ENCODE results near the gene TBX10.
"Not testable (repeated sequence)": the region's sequence is repeated elsewhere in the genome, so short reads cannot be mapped to it uniquely, and the experiment has no call there.

TBX10 gene

DNA sequence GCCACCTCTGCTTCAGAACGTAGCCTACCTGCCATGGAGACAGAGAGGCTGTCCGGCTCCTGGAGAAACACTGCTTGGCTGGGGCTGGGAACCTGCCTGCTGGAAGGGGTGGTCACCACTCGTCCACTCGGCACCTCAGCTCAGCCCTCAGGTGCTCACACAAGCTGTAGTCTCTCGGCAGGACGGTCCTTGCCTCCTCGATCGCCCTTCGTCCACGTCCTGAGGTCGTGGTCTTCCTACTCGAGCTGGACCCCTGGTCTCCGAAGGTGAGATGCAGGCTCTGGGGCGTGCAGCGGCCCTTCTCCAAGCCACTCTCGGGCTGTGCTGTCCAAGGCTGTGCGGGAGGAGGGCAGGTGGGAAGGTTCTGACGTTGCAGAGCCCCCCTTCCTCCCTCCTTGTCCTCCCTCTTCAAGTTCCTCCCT is at the start of gene TBX10:
TSS of gene TBX10 (minus strand) at position 326 of the 422 bp plus-strand sequence. CDS start at position 35, 291 bp downstream.
- no peak for DNase-seq (ENCODE audit: low read depth, low spot score)
- H3K4me3 ChIP-seq (ENCODE audit: low read length) = no peak within 1 kb of the TSS
- no peak within 1 kb of the TSS for H3K27ac ChIP-seq (ENCODE audit: low read length)
- no peaks in the 10 kb centered on the region for H3K36me3 ChIP-seq (ENCODE audit: control insufficient read depth, insufficient read depth, low read length)
- no peaks in the 10 kb centered on the region for H3K9me3 ChIP-seq (ENCODE audit: control insufficient read depth, insufficient read depth, low read length)
- WGBS (ENCODE audit: insufficient coverage, insufficient read length) = no CpG with 5 or more reads among the region's 18 CpGs
- H3K4me1 ChIP-seq (ENCODE audit: control insufficient read depth, insufficient read depth, low read length) = no peaks in the 10 kb centered on the region
- H3K27me3 ChIP-seq (ENCODE audit: control insufficient read depth, insufficient read depth, low read length) = peaks cover 3% of the 10 kb centered on the region; the same call in 1 of the 2 replicates

DNA sequence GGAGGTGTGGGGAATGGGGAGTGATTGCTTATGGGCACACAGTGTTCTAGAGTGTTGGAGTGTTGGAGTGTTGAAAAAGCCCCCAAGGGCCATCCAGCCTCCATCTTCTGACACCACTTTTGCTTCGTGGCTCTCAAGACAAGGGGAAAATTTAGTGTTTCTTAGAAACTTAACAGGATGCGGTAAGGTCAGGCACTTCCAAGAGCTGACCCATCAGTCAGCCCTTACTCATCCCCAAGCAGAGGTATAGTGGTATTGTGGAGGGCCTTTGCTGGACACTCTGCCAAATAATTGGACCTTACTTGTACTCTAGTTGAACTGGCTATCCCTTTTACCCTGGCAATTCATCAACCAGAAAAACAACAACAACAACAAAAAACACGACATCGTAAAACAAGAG is 49.6 kb upstream of the TBX10 start:
- Histone ChIP-seq H3K27ac (ENCODE audit: low read length) (no peak overlapping the region), H3K4me1 (ENCODE audit: control insufficient read depth, insufficient read depth, low read length) (no peaks in the 10 kb centered on the region), H3K27me3 (ENCODE audit: control insufficient read depth, insufficient read depth, low read length) (no peaks in the 10 kb centered on the region), H3K4me3 (ENCODE audit: low read length) (no peak overlapping the region), H3K9me3 (ENCODE audit: control insufficient read depth, insufficient read depth, low read length) (no peaks in the 10 kb centered on the region), H3K36me3 (ENCODE audit: control insufficient read depth, insufficient read depth, low read length) (no peaks in the 10 kb centered on the region)
- WGBS (ENCODE audit: insufficient coverage, insufficient read length) = no CpG with 5 or more reads among the region's 4 CpGs
- DNase-seq (ENCODE audit: low read depth, low spot score) = no peak

DNA sequence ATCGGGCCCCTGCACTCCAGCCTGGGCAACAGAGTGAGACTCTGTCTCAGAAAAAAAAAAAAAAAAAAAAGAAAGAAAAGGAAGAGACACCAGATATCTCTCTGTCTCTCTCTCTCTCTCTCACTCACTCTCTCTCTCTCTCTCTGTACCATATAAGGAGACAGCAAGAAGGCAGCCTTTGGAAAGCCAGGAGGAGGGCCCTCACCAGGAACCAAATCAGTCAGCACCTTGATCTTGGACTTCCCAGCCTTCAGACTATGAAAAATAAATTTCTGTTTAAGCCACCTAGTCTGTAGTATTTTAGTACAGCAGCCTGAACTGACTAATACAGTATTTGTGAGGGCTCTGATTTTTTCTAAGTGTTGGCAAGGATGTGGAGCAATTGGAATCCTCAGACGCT is 48.4 kb upstream of the TBX10 start:
- Histone ChIP-seq H3K36me3 (ENCODE audit: control insufficient read depth, insufficient read depth, low read length) (no peaks in the 10 kb centered on the region), H3K27me3 (ENCODE audit: control insufficient read depth, insufficient read depth, low read length) (no peaks in the 10 kb centered on the region), H3K9me3 (ENCODE audit: control insufficient read depth, insufficient read depth, low read length) (no peaks in the 10 kb centered on the region), H3K4me1 (ENCODE audit: control insufficient read depth, insufficient read depth, low read length) (no peaks in the 10 kb centered on the region), H3K4me3 (ENCODE audit: low read length) (no peak overlapping the region), H3K27ac (ENCODE audit: low read length) (no peak overlapping the region)
- DNase-seq (ENCODE audit: low read depth, low spot score) = no peak
- no CpG with 5 or more reads among the region's 2 CpGs for WGBS (ENCODE audit: insufficient coverage, insufficient read length)

DNA sequence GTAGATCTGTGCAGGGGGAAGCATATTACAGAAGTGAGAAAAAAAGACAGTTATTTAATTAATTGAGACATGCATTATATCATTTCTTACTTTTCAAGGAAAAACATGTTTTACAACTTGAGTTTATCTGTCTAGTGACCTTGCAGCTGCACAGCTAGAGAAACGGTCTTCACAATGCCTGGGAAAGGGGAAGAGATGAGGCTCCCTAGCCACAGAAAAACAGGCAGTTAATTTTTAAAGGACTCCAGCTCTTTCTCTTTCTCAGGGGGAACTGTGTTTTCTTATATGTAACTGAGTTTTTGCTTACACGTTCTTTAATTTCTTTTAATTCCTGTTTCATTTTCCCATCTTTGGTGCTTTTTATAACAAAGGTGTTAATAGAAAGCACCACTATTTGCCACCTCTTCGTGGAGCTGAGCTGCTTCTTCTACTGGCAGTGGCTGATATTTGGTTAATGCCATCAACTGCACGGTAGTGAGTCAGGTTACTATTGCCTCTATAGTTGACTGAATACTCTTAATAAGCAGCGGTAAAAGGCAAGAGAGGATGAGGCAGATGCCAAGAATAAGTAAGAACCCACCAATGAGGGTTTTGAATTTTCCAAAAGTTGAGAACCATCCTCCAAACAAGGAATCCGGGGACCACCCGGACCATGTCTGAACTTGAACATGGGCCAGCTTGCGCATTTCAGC is 46.2 kb upstream of the TBX10 start:
- not testable (repeated sequence) for DNase-seq (ENCODE audit: low read depth, low spot score); H3K9me3 ChIP-seq (ENCODE audit: control insufficient read depth, insufficient read depth, low read length); H3K36me3 ChIP-seq (ENCODE audit: control insufficient read depth, insufficient read depth, low read length); H3K4me1 ChIP-seq (ENCODE audit: control insufficient read depth, insufficient read depth, low read length); H3K4me3 ChIP-seq (ENCODE audit: low read length); H3K27ac ChIP-seq (ENCODE audit: low read length); H3K27me3 ChIP-seq (ENCODE audit: control insufficient read depth, insufficient read depth, low read length)
- no CpG with 5 or more reads among the region's 8 CpGs for WGBS (ENCODE audit: insufficient coverage, insufficient read length)

DNA sequence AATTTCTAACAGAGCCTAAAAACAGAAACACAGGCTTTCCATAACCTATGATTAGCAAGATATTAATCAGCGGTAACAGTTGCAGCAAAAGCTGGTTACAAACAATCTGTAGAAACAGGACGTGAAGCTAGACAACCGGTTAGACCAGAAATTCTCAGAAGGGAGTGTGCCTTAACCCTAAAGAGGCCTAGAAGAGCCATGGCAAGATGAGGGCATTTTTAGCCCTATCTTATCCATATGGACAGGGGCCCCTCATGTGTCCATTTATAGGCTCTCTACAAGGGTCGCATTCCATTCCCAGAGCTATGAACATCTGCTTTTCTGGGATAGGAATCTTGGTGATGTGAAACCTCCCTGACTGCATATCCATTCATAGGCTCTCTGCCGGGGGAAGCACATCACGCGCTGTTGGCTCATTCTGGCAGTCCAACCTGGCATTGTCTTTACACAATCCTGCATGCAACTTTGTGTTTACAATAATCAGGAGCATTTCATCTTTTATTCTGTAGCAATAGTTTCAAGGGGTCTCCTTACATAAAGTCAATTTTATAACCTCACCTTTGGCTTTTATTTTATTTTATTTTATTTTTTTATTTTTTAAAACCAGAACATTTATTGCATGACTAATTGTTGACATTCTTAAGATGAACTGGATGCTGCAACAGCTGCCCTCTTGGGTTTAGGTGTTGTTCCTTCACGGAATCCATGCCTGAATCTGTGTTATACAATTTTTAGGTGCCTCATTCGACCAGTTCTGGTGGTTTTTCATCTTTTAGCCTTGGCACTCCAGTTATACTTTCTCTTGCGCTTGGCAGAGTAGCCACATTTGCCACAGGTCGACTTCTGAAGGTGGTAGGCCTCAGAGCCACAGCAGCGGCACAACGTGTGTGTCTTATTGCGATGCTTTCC is 42.8 kb upstream of the TBX10 start:
- H3K27me3 ChIP-seq (ENCODE audit: control insufficient read depth, insufficient read depth, low read length); H3K4me3 ChIP-seq (ENCODE audit: low read length); H3K4me1 ChIP-seq (ENCODE audit: control insufficient read depth, insufficient read depth, low read length); H3K36me3 ChIP-seq (ENCODE audit: control insufficient read depth, insufficient read depth, low read length); H3K9me3 ChIP-seq (ENCODE audit: control insufficient read depth, insufficient read depth, low read length); DNase-seq (ENCODE audit: low read depth, low spot score); H3K27ac ChIP-seq (ENCODE audit: low read length): not testable (repeated sequence)
- WGBS (ENCODE audit: insufficient coverage, insufficient read length) = no CpG with 5 or more reads among the region's 14 CpGs

DNA sequence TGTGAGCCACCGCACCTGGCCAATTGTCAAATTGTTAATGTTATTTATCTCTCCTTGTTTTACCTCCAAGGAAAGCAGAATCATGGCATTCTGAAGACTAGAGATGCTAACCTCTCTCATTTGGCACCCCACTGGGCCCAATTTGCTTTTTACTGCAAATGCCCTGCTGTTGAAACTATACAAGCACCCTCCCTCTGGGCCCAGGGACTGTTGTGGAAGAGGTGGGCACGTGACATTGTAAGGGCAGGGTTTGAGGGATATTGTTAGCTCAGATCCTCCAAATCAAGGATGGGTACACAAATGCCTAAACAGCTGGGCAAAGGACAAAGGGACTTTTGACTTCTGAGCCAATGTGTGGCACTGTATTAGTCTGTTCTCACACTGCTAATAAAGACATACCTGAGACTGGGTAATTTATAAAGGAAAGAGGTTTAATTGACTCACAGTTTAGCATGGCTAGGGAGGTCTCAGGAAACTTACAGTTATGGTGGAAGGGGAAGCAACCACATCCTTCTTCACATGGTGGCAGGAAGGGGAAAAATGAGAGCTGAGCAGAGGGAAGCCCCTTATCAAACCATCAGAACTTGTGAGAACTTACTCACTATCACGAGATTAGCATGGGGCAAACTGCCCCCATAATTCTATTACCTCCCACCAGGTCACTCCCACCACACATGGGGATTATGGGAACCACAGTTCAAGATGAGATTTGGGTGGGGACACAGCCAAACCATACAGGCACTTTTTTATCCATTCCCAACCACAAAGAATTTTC is 41.3 kb upstream of the TBX10 start:
- Histone ChIP-seq H3K36me3 (ENCODE audit: control insufficient read depth, insufficient read depth, low read length) (no peaks in the 10 kb centered on the region), H3K27me3 (ENCODE audit: control insufficient read depth, insufficient read depth, low read length) (no peaks in the 10 kb centered on the region), H3K9me3 (ENCODE audit: control insufficient read depth, insufficient read depth, low read length) (no peaks in the 10 kb centered on the region), H3K4me3 (ENCODE audit: low read length) (no peak overlapping the region), H3K27ac (ENCODE audit: low read length) (no peak overlapping the region), H3K4me1 (ENCODE audit: control insufficient read depth, insufficient read depth, low read length) (no peaks in the 10 kb centered on the region)
- DNase-seq (ENCODE audit: low read depth, low spot score) = no peak
- WGBS (ENCODE audit: insufficient coverage, insufficient read length) = no CpG with 5 or more reads among the region's 3 CpGs

DNA sequence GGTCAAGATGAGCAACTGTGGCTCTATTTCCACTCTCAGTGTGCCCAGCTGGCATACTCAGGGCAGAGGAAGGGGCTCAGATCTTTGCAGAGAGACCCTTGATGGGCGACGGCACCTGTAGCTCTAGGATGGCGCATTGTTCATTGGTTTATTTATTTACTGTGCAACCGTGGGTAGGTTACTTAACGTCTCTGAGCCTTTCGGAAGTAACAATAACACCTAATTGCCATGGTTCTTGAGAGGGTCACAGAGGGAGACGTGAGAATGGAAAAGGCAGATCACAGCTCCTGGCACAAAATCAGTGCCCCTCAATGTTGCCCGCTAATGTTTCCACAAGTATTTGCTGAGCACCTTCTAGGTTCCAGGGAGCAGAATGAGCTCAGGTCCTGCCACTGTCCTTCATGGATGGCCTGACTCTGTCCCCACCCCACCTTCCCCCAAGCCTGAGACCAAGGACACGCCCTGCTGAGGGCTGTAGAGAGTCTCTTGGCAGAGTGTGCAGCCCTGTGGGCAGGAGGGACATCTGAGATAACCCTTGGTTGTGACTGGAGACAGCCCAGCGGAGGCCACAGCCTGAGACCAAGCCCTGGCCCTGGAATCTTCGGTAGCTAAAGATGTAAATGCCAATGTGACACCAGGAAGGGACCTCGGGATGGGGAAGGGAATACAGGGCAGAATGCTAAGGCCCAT is 35.6 kb upstream of the TBX10 start:
- no peaks in the 10 kb centered on the region for H3K9me3 ChIP-seq (ENCODE audit: control insufficient read depth, insufficient read depth, low read length)
- no peaks in the 10 kb centered on the region for H3K27me3 ChIP-seq (ENCODE audit: control insufficient read depth, insufficient read depth, low read length)
- no CpG with 5 or more reads among the region's 12 CpGs for WGBS (ENCODE audit: insufficient coverage, insufficient read length)
- no peak overlapping the region for H3K27ac ChIP-seq (ENCODE audit: low read length)
- no peak overlapping the region for H3K4me3 ChIP-seq (ENCODE audit: low read length)
- DNase-seq (ENCODE audit: low read depth, low spot score) = no peak
- no peaks in the 10 kb centered on the region for H3K36me3 ChIP-seq (ENCODE audit: control insufficient read depth, insufficient read depth, low read length)
- no peaks in the 10 kb centered on the region; the same call in 1 of the 2 replicates for H3K4me1 ChIP-seq (ENCODE audit: control insufficient read depth, insufficient read depth, low read length)

DNA sequence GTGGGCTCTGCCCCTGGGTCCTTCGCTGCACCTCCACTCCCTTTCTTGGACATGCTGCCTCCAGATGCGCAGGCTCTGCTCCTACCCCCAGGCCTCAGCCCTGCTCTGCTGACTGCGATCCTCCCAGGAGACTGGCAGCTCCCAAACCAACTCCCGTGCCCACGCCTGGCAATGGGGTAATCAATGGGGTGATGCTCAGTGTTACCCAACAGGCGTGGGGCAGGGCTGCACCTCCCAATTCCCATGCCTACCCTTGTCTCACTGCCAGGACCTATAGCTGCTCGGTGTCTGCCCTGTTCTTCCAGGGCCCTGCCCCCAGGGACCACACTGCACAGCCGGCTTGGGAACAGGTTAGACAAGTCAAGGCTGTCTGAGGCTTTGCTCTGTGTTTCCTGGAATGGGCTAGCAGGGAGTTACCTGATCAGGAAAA is 34.9 kb upstream of the TBX10 start, which contains the start of gene ALDH3B2:
TSS of gene ALDH3B2 (minus strand) at position 182 of the 430 bp plus-strand sequence. CDS start 7,688 bp downstream, outside the sequence.
- Histone ChIP-seq H3K4me1 (ENCODE audit: control insufficient read depth, insufficient read depth, low read length) (no peaks in the 10 kb centered on the region; the same call in 1 of the 2 replicates), H3K36me3 (ENCODE audit: control insufficient read depth, insufficient read depth, low read length) (no peaks in the 10 kb centered on the region), H3K9me3 (ENCODE audit: control insufficient read depth, insufficient read depth, low read length) (no peaks in the 10 kb centered on the region), H3K27me3 (ENCODE audit: control insufficient read depth, insufficient read depth, low read length) (no peaks in the 10 kb centered on the region), H3K27ac (ENCODE audit: low read length) (no peak within 1 kb of the TSS), H3K4me3 (ENCODE audit: low read length) (no peak within 1 kb of the TSS)
- DNase-seq (ENCODE audit: low read depth, low spot score) = no peak
- WGBS (ENCODE audit: insufficient coverage, insufficient read length) = no CpG with 5 or more reads among the region's 8 CpGs

DNA sequence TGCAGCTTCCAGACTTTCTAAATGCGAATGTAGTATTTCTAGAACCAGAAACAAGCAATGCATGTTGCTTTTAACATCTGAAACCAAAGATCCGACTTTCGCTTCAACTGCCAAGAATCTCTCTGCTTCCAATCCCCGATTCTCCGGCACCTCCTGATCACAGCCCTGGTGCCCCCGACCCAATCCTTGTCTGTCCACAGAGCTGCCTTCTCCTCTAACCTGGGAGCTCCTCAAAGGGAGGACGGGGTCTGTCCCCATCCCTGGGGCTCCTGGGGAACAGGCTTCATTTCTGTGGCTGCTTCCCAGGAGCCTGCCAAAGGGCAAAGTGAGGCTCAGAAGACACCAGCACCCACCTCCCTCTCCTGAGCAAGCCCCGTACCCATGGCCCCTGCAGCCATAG is 34.3 kb upstream of the TBX10 start:
- Histone ChIP-seq H3K36me3 (ENCODE audit: control insufficient read depth, insufficient read depth, low read length) (no peaks in the 10 kb centered on the region), H3K27ac (ENCODE audit: low read length) (no peak overlapping the region), H3K27me3 (ENCODE audit: control insufficient read depth, insufficient read depth, low read length) (no peaks in the 10 kb centered on the region), H3K4me3 (ENCODE audit: low read length) (no peak overlapping the region), H3K4me1 (ENCODE audit: control insufficient read depth, insufficient read depth, low read length) (no peaks in the 10 kb centered on the region; the same call in 1 of the 2 replicates), H3K9me3 (ENCODE audit: control insufficient read depth, insufficient read depth, low read length) (no peaks in the 10 kb centered on the region)
- no peak for DNase-seq (ENCODE audit: low read depth, low spot score)
- WGBS (ENCODE audit: insufficient coverage, insufficient read length) = no CpG with 5 or more reads among the region's 8 CpGs

Data from iPS DF 6.9 (cell line).